ENCODE measurements around the gene TSPAN31.

TSPAN31 gene

DNA sequence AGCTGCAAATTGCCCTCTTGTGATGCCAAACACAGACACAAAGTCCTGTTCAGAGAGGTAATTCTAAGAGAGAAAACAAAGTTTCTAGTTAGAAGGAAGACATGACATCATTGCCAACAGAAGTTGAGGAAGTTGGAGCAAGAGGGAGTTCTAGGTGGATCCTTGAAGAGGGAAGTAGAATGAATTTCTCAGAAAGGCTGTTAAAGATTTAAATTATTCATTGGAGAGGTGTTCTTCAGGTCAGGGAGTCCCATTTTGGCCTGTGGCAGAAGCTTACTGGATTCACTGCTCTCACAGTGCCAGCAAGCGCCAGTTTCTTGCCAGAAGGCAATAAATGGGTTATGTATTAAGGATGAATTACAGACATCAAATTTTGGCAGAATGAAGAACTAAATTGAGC is 53.1 kb downstream of the TSPAN31 start:
- no peak for DNase-seq

All from activated CD4-positive, alpha-beta T cell treated with anti-CD3 and anti-CD28 coated beads, Interleukin-2, amount 50 U/mL, for 1 hour (primary cell).